ENCODE results near the gene SYNE1. TPM values are rescaled to one million over a fixed set of nuclear protein-coding genes. Genes with fewer than 3 reads are reported as not detected.

The SYNE1 gene
- total RNA-seq, 2 experiments from 2014 or later = 74.6 to 140 TPM

DNA sequence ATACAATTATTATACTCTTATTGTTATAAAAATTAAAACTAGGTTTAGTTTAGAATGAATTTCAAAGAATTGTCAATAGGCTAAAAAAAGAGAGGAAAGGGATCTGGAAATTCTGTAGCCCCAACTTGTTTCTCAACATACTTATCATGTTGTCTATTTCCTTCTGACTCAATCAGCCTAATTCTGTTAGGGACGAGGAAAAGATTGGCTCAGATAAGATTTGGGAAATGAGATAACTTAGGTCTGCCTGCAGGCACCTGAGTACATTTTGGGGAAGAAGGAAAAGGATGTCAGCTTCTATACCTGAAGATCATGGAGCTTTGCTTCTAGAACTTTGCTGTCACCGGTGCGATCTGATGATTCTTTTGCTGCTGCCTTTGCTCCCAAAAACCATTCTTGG is 238.8 kb downstream of the SYNE1 start:
- Histone ChIP-seq H3K4me1 (ENCODE audit: insufficient read depth, low read length, poor library complexity, severe bottlenecking) (no peaks in the 10 kb centered on the region), H4K20me1 (ENCODE audit: insufficient read depth, low read length) (no peaks in the 10 kb centered on the region), H3K4me2 (ENCODE audit: low read length) (no peak overlapping the region), H3K4me3 (ENCODE audit: low read depth, low read length, poor library complexity, severe bottlenecking) (no peak overlapping the region), H3K27ac (ENCODE audit: low read depth, low read length, poor library complexity, severe bottlenecking) (no peak overlapping the region), H3K79me2 (ENCODE audit: insufficient read depth, low read depth, low read length) (no peaks in the 10 kb centered on the region), H3K9me2 (ENCODE audit: insufficient read depth, low read length) (no peaks in the 10 kb centered on the region), H3K9me3 (ENCODE audit: low read length) (no peaks in the 10 kb centered on the region), H3K36me3 (ENCODE audit: insufficient read depth, low read length) (no peaks in the 10 kb centered on the region), H2AFZ (ENCODE audit: low read length) (no peak overlapping the region)
- intact Hi-C loops (cut with micrococcal nuclease; ENCODE audit: unreplicated experiment) = no loop called here
- TF ChIP-seq EZH2phosphoT487 (IDR thresholded peaks at IDR 0.05; ENCODE audit: borderline replicate concordance, low read depth, low read length) = no peak
- TF ChIP-seq, protein P1, sequence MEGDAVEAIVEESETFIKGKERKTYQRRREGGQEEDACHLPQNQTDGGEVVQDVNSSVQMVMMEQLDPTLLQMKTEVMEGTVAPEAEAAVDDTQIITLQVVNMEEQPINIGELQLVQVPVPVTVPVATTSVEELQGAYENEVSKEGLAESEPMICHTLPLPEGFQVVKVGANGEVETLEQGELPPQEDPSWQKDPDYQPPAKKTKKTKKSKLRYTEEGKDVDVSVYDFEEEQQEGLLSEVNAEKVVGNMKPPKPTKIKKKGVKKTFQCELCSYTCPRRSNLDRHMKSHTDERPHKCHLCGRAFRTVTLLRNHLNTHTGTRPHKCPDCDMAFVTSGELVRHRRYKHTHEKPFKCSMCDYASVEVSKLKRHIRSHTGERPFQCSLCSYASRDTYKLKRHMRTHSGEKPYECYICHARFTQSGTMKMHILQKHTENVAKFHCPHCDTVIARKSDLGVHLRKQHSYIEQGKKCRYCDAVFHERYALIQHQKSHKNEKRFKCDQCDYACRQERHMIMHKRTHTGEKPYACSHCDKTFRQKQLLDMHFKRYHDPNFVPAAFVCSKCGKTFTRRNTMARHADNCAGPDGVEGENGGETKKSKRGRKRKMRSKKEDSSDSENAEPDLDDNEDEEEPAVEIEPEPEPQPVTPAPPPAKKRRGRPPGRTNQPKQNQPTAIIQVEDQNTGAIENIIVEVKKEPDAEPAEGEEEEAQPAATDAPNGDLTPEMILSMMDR (conservative IDR thresholded peaks at IDR 0.05; ENCODE audit: low read length) = no peak
- ChIA-PET POLR2A (interaction anchor here (0.7 kb wide), 1 partner anchor 1194 kb away, joined by 4 read pairs; no protein-coding TSS in a partner anchor), CTCF (ENCODE audit: unreplicated experiment) (no interaction called here)
- DNase-seq (ENCODE audit: low spot score) = no peak
- BruUV-seq (replicated peaks) = no TSS peak

DNA sequence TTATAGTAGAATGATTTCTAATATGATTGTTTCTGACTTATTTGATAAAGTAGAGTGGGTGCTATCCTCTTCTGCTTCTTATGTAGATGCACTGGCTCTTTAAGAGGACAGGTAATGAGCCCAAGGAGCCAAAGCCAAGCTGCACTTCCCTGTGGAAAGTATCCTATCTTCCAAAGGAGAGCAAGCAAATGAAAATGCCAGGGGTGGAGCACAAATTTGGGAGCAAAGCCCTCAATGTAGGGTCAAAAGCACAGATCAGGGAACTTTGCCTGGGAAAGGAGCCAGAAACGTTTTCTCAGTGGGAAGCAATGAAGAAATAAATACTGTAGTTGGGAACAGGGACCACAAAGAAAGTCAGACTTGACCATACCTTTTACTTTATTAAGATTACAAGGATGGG is 242.9 kb downstream of the SYNE1 start:
- Histone ChIP-seq H2AFZ (ENCODE audit: low read length) (no peak overlapping the region), H3K9me3 (ENCODE audit: low read length) (no peaks in the 10 kb centered on the region), H3K9me2 (ENCODE audit: insufficient read depth, low read length) (no peaks in the 10 kb centered on the region), H3K4me2 (ENCODE audit: low read length) (no peak overlapping the region), H3K4me1 (ENCODE audit: insufficient read depth, low read length, poor library complexity, severe bottlenecking) (no peaks in the 10 kb centered on the region), H3K79me2 (ENCODE audit: insufficient read depth, low read depth, low read length) (no peaks in the 10 kb centered on the region), H3K27ac (ENCODE audit: low read depth, low read length, poor library complexity, severe bottlenecking) (no peak overlapping the region), H3K36me3 (ENCODE audit: insufficient read depth, low read length) (no peaks in the 10 kb centered on the region), H3K4me3 (ENCODE audit: low read depth, low read length, poor library complexity, severe bottlenecking) (no peak overlapping the region), H4K20me1 (ENCODE audit: insufficient read depth, low read length) (no peaks in the 10 kb centered on the region)
- no peak for DNase-seq (ENCODE audit: low spot score)
- intact Hi-C loops (cut with micrococcal nuclease; ENCODE audit: unreplicated experiment) = no loop called here
- ChIA-PET CTCF (ENCODE audit: unreplicated experiment) (no interaction called here), POLR2A (interaction anchor here (0.5 to 0.6 kb wide), 2 partner anchors 819 to 1212 kb away, joined by 3 to 4 read pairs; no protein-coding TSS in a partner anchor)
- TF ChIP-seq, protein P1 (conservative IDR thresholded peaks at IDR 0.05; ENCODE audit: low read length) = no peak
- TF ChIP-seq EZH2phosphoT487 (IDR thresholded peaks at IDR 0.05; ENCODE audit: borderline replicate concordance, low read depth, low read length) = no peak
- no TSS peak for BruUV-seq (replicated peaks)

DNA sequence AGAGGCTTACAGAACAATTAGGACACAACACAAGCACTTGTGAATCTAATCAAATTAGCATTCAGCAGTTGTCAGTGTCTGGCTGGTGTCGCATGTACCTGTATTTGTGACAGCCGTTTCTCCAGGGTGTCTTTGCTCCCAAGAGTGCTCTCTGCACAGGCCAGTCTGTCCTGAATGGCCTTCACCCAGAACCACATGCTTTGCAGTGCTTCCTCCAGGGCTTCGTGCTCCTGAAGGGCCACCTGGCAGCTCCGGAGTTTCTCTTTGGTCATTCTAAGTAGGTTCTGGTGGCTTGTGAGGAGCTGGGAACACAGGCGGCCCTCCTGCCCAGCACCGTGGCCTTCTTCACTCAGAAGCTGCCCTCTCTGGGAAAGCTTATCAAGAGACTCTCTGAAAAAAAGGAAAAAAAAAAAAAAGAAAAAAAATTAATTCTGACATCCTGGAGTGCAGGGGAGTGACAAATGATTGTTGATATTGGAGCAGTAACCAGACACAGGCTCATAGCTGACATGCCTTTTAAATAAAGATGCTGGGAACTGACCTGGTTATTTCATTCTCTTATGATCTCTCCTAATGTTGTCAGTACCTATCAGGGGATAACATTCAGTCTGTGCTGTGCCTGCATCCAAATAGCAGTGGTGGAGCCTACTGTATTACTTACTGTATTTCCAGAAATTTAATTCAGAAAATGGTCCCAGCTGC is 245.8 kb downstream of the SYNE1 start:
- Histone ChIP-seq H3K9me2 (ENCODE audit: insufficient read depth, low read length) (no peaks in the 10 kb centered on the region), H3K27ac (ENCODE audit: low read depth, low read length, poor library complexity, severe bottlenecking) (no peak overlapping the region), H2AFZ (ENCODE audit: low read length) (no peak overlapping the region), H3K79me2 (ENCODE audit: insufficient read depth, low read depth, low read length) (no peaks in the 10 kb centered on the region), H3K4me3 (ENCODE audit: low read depth, low read length, poor library complexity, severe bottlenecking) (no peak overlapping the region), H3K4me1 (ENCODE audit: insufficient read depth, low read length, poor library complexity, severe bottlenecking) (no peaks in the 10 kb centered on the region), H4K20me1 (ENCODE audit: insufficient read depth, low read length) (no peaks in the 10 kb centered on the region), H3K9me3 (ENCODE audit: low read length) (no peaks in the 10 kb centered on the region), H3K36me3 (ENCODE audit: insufficient read depth, low read length) (no peaks in the 10 kb centered on the region), H3K4me2 (ENCODE audit: low read length) (no peak overlapping the region)
- no TSS peak for BruUV-seq (replicated peaks)
- ChIA-PET POLR2A (interaction anchor here (0.5 kb wide), 1 partner anchor 1234 kb away, joined by 3 read pairs; no protein-coding TSS in a partner anchor), CTCF (ENCODE audit: unreplicated experiment) (no interaction called here)
- DNase-seq (ENCODE audit: low spot score) = no peak
- TF ChIP-seq, protein P1 (conservative IDR thresholded peaks at IDR 0.05; ENCODE audit: low read length) = no peak
- no peak for TF ChIP-seq EZH2phosphoT487 (IDR thresholded peaks at IDR 0.05; ENCODE audit: borderline replicate concordance, low read depth, low read length)
- intact Hi-C loops (cut with micrococcal nuclease; ENCODE audit: unreplicated experiment) = no loop called here

Data from OCI-LY7 (cell line).